ENCODE data around the gene TAF11L7.
"Not testable (repeated sequence)": the region's sequence is repeated elsewhere in the genome, so short reads cannot be mapped to it uniquely, and the experiment has no call there.

Gene TAF11L7

GRCh38 chr5:17585658-17586057 is at the start of gene TAF11L7:
Gene TAF11L7, minus strand, starts transcription at chr5:17585758.
- DNase-seq, result not testable (repeated sequence)

DNA sequence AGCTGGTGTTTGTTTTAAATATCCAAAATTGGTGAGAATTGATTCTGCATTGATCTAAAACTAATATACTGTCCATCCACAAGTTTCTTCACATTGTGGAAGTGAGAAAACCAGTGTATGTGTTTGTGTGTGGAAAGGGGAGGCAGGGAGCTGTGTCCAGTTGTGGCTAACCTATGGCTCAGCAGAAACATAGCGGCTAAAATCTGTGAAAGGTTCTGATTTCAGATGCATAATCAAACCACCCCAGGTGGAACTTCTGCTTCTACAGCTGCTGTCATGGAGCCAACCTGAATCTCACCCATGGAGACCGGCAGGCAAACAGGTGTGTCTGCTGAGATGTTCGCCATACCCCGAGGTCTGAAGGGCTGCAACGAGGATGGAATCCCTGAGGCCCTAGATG is 48.6 kb upstream of the TAF11L7 start, which contains the start of gene TAF11L14:
Gene TAF11L14 (plus strand): TSS at position 301 of the 400 bp plus-strand sequence.
- DNase-seq, result no peak

DNA sequence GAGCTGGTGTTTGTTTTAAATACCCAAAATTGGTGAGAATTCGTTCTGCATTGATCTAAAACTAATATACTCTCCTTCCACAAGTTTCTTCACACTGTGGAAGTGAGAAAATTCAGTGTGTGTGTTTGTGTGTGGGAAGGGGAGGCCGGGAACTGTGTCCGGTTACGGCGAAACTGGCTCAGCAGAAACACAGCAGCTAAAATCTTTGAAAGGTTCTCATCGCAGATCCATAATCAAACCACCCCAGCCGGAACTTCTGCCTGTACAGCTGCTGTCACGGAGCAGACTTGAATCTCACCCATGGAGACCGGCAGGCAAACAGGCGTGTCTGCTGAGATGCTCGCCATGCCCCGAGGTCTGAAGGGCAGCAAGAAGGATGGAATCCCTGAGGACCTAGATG is 46.2 kb upstream of the TAF11L7 start, which contains the start of gene TAF11L13:
Gene TAF11L13 (plus strand): TSS at position 301 of the 400 bp plus-strand sequence.
- not testable (repeated sequence) for DNase-seq

DNA sequence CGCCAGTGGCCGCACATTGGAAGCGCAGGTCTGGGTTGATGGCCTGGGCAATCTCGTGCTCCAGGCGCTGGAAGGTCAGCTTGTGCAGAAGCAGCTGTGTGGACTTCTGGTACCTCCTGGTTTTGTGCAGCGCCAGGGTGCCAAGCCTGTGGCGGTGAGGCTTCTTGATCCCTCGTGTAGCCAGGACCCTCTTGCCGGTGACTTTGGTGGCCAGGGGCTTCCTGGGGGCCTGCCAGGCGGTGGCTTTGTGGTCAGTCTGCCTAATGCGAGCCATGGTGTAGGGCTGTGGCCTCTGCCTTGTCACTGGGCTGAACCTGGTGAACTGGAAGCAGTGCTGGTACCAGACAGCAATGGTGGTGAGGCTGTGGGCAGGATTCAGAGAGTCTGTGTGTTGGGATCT is 40.1 kb upstream of the TAF11L7 start:
- no peak for DNase-seq

GRCh38 chr5:17620627-17621026 is 35.1 kb upstream of the TAF11L7 start:
- no peak for DNase-seq

DNA sequence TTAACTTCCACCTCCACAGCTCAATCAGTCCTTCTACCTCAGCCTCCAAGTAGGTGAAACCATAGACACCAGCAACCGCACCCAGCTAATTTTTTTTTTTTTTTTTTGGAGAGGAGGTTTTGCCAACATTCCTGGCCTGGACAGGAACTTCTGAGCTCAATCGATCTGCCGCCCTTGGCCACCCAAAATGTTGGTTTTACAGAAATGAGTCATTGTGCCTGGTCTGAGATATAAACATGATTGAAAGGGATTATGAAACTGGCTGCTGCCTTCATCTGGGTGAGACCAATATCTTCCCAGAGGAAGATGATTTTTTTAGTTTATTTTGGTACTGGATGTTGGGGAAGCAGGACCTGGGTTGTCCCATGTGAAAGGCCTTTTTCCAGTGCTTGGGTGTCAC is 33.8 kb upstream of the TAF11L7 start:
- no peak for DNase-seq

GRCh38 chr5:17614872-17615605 is 29.5 kb upstream of the TAF11L7 start:
- no peak for DNase-seq

- not testable (repeated sequence) for DNase-seq
Measured at GRCh38 chr5:17610092-17610491, 24.5 kb upstream of the TAF11L7 start, which contains the start of gene TAF11L12. Gene TAF11L12, plus strand, starts transcription at chr5:17610392.

DNA sequence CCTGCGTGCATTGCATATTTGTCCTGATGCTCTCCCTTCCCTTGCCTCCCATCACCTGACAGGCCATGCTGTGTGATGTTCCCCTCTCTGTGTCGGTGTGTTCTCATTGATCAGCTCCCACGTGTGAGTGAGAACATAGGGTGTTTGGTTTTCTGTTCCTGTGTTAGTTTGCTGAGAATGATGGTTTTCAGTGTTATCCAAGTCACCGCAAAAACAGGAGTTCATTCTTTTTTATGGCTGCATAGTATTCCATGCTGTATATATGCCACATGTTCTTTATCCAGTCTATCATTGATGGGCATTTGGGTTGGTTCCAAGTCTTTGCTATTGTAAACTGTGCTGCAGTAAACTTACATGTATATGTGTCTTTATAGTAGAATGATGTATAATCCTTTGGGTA is 21.9 kb upstream of the TAF11L7 start:
- not testable (repeated sequence) for DNase-seq

DNA sequence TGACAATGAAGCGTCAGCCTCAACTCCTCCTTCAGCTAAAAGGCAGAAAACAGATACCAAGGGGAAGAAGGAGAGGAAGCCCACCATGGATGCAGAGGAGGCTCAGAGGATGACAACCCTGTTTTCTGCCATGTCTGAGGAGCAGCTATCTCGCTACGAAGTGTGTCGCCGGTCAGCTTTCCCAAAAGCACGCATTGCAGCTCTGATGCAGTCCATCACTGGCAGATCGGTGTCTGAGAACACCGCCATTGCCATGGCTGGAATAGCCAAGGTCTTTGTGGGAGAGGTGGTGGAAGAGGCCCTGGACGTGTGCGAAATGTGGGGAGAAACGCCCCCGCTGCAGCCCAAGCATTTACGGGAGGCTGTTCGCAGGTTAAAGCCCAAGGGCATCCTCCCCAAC is 19.4 kb upstream of the TAF11L7 start:
- DNase-seq, result no peak

DNA sequence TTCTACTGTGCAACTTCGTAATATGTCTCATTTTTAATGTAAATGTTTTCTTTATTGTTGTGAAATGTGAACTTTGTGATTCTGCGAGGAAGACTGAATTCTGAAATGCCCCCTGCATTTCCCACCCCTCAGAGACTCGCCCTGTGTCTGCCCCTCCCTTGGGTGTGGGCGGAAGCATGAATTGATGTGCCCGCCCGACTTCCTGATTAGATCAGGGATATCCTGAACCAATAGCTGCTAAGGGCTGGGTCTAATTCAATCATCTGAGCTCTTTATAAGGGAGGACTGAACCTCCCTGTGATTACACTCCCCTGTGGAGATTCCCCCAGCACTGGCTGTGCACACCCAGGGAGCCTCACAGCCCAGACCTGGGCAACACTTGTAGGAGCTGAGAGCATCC is 18.3 kb upstream of the TAF11L7 start, which contains the start of gene TAF11L11:
Gene TAF11L11 (plus strand): TSS at position 304 of the 400 bp plus-strand sequence.
- not testable (repeated sequence) for DNase-seq

DNA sequence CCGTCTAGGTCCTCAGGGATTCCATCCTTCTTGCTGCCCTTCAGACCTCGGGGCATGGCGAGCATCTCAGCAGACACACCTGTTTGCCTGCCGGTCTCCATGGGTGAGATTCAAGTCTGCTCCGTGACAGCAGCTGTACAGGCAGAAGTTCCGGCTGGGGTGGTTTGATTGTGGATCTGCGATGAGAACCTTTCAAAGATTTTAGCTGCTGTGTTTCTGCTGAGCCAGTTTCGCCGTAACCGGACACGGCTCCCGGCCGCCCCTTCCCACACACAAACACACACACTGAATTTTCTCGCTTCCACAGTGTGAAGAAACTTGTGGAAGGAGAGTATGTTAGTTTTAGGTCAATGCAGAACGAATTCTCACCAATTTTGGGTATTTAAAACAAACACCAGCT is 12.2 kb upstream of the TAF11L7 start, which contains the start of gene TAF11L10:
Gene TAF11L10 (minus strand): TSS at position 101 of the 400 bp plus-strand sequence.
- not testable (repeated sequence) for DNase-seq

- DNase-seq, result not testable (repeated sequence)
Measured at GRCh38 chr5:17594255-17594654, 8.7 kb upstream of the TAF11L7 start, which contains the start of gene TAF11L9. Gene TAF11L9, minus strand, starts transcription at chr5:17594394.

- not testable (repeated sequence) for DNase-seq
Measured at GRCh38 chr5:17590860-17591259, 5.3 kb upstream of the TAF11L7 start, which contains the start of gene TAF11L8. Gene TAF11L8, minus strand, starts transcription at chr5:17590960.
